AG04450 (cell line): ENCODE data around the gene PHC2. TPM values are rescaled to one million over a fixed set of nuclear protein-coding genes. Genes with fewer than 3 reads are reported as not detected.

Source experiments
- CTCF ChIA-PET: fragments of 300-600, 350-600 bp; formaldehyde crosslinking; extraction: SDS; loops from one replicate; lab custom pipeline; 2022; ENCODE audit warnings: antibody characterized with exemption, inconsistent platforms; lab: Charles Lee
- POLR2A ChIA-PET: fragments of 350-600 bp; formaldehyde crosslinking; extraction: SDS; loops from one replicate; lab custom pipeline; 2021; ENCODE audit warnings: antibody characterized with exemption, inconsistent platforms; lab: Yijun Ruan, JAX
- DNase-seq: peaks from one replicate; pipeline ENCODE4 v3.0.0-alpha.2; 2011; ENCODE audit warnings: low read depth, low spot score
- H3K27ac ChIP-seq: one replicate; pipeline ENCODE4 v1.5.1; 2012; ENCODE audit warnings: low read depth, low read length, control low read depth
- H3K27me3 ChIP-seq: one replicate; pipeline ENCODE4 v1.6.0; 2012; ENCODE audit warnings: low read length; ENCODE audit not compliant: control insufficient read depth, insufficient read depth
- H3K4me3 ChIP-seq: 2 replicates; pipeline ENCODE4 v1.5.1; 2011; ENCODE audit warnings: mild to moderate bottlenecking, low read depth, low read length, control low read depth
- H3K9me3 ChIP-seq: 2 replicates; pipeline ENCODE4 v1.5.1; 2012; ENCODE audit warnings: low read length; ENCODE audit not compliant: control insufficient read depth, insufficient read depth
- polyA minus RNA-seq: library from RNA; depleted of rRNA, polyadenylated mRNA; stranded (reverse); fragments of >200 nt; gene quantifications from 2 replicates; pipeline ENCODE4 v1.2.3, GENCODE V29; 2011; rRNA and poly(A)+ RNA removed
- polyA plus RNA-seq: library from polyadenylated mRNA; depleted of rRNA; stranded (reverse); fragments of >200 nt; gene quantifications from 2 replicates; pipeline ENCODE4 v1.2.3, GENCODE V29; 2011; rRNA removed
- TF ChIP-seq, protein P1 (sequence below): IDR thresholded peaks from 2 replicates; pipeline ENCODE4 v1.5.1; 2011; ENCODE audit warnings: low read depth, low read length, control low read depth, inconsistent platforms

The PHC2 gene, protein sequence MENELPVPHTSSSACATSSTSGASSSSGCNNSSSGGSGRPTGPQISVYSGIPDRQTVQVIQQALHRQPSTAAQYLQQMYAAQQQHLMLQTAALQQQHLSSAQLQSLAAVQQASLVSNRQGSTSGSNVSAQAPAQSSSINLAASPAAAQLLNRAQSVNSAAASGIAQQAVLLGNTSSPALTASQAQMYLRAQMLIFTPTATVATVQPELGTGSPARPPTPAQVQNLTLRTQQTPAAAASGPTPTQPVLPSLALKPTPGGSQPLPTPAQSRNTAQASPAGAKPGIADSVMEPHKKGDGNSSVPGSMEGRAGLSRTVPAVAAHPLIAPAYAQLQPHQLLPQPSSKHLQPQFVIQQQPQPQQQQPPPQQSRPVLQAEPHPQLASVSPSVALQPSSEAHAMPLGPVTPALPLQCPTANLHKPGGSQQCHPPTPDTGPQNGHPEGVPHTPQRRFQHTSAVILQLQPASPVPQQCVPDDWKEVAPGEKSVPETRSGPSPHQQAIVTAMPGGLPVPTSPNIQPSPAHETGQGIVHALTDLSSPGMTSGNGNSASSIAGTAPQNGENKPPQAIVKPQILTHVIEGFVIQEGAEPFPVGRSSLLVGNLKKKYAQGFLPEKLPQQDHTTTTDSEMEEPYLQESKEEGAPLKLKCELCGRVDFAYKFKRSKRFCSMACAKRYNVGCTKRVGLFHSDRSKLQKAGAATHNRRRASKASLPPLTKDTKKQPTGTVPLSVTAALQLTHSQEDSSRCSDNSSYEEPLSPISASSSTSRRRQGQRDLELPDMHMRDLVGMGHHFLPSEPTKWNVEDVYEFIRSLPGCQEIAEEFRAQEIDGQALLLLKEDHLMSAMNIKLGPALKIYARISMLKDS
- polyA plus RNA-seq: 47.1 and 78.6 TPM in 2 replicates
- 56.2 and 73.7 TPM in 2 replicates for polyA minus RNA-seq

DNA sequence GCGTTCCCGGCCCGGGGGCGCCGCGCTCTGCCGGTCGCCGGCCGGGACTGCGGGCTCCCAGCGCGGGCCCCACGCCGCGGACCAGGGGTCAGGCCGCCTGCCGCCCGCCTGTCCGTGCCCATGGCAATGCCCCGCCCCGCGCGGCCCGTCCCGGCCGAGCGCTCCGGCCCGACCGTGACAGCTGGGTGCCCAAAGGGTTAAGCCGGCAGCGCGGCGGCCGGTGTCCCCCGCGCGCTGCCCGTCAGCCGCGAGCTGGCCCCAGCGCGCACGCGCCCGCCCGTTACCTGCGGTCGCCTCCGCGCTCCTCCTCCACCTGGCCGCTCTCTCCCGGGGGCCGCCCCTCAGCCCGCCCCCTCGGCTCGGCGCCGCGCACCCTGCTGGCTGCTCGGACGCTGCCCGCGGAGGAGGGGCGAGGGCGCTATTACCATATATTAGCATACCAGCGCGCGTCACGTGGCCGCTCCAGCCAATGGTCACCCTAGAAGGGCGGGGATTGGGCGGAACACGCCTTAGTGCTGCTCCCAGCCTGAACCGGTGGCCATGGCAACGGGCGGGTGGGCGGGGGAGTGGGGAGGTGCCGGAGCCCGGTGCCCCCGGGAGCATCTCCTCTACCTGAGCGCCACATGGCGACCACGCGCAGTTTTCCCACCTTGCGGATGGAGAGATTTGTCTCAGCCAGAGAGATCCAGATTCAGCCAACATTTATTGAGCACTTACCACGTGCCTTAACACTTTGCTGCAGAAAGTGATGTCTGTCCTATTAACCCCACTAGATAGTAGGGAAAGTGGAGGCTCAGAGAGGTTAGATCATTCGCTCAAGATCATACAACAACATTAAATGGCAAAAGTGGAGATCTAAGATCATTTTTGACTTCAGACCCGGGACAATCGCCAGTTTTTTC is at the start of gene PHC2:
Gene PHC2, minus strand, starts transcription at position 404 of the 902 bp plus-strand sequence. CDS start 55,556 bp downstream, outside the sequence.
- TF ChIP-seq, protein P1, sequence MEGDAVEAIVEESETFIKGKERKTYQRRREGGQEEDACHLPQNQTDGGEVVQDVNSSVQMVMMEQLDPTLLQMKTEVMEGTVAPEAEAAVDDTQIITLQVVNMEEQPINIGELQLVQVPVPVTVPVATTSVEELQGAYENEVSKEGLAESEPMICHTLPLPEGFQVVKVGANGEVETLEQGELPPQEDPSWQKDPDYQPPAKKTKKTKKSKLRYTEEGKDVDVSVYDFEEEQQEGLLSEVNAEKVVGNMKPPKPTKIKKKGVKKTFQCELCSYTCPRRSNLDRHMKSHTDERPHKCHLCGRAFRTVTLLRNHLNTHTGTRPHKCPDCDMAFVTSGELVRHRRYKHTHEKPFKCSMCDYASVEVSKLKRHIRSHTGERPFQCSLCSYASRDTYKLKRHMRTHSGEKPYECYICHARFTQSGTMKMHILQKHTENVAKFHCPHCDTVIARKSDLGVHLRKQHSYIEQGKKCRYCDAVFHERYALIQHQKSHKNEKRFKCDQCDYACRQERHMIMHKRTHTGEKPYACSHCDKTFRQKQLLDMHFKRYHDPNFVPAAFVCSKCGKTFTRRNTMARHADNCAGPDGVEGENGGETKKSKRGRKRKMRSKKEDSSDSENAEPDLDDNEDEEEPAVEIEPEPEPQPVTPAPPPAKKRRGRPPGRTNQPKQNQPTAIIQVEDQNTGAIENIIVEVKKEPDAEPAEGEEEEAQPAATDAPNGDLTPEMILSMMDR: peak; percentile 32
- Histone ChIP-seq H3K27me3 (no peaks in the 10 kb centered on the region), H3K27ac (no peak within 1 kb of the TSS), H3K9me3 (no peaks in the 10 kb centered on the region), H3K4me3 (peak within 1 kb of the TSS; percentile 71)
- CTCF ChIA-PET: interaction anchor here (0.6 to 2.9 kb wide), 2 partner anchors 40 to 406 kb away, joined by 3 to 18 read pairs; no protein-coding TSS in a partner anchor
- peak; percentile 81 for DNase-seq
- POLR2A ChIA-PET: no interaction called here

DNA sequence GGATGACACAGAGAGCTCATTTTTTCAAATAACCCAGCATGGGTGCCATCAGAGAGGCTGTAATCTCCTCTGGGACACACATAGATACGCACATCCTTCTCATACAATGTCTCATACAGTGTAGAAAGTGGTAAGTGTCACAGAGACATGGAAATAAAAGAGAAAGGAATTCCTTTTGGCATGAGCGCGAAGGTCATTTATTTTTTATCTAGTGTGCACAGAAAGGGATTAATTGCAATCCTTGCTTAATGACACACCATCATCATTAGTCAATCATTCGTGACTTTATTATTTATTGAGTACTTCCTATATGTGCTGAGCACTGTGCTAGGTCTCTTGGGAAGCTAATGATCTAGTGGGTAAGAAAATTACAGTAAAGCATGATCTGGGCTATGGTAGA is 46.6 kb upstream of the PHC2 start:
- TF ChIP-seq, protein P1: no peak
- no peak overlapping the region for H3K27ac ChIP-seq
- H3K9me3 ChIP-seq: no peaks in the 10 kb centered on the region
- no peak for DNase-seq
- H3K27me3 ChIP-seq: no peaks in the 10 kb centered on the region
- H3K4me3 ChIP-seq: no peak overlapping the region
- ChIA-PET POLR2A (no interaction called here), CTCF (interaction anchor here (0.9 kb wide), 1 partner anchor 136 kb away, joined by 3 read pairs; no protein-coding TSS in a partner anchor)

DNA sequence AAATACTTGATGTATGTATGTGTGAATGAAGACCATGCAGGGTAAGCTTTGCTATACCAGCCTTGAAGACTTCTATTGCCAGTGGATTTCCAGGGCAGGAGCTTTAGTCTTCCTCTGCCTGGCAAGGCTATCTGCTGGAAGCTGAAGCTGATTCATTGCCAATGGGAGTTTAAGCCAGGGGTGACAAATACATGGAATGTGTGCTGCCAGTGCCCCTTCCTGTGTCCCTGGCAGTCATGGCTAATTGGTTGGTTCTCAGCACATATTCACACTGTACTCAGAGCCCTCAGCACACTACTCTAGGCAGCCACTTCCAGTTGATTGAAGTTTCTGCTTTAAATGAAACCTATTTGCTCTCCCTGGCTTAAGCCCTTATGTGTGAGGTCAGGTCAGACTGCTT is 43.0 kb upstream of the PHC2 start:
- H3K4me3 ChIP-seq: no peak overlapping the region
- TF ChIP-seq, protein P1: no peak
- ChIA-PET POLR2A (no interaction called here), CTCF (interaction anchor here (0.9 to 2.6 kb wide), 3 partner anchors 139 to 178 kb away, joined by 3 to 9 read pairs (median 5); no protein-coding TSS in a partner anchor)
- no peaks in the 10 kb centered on the region for H3K27me3 ChIP-seq
- H3K27ac ChIP-seq: no peak overlapping the region
- no peaks in the 10 kb centered on the region for H3K9me3 ChIP-seq
- no peak for DNase-seq

DNA sequence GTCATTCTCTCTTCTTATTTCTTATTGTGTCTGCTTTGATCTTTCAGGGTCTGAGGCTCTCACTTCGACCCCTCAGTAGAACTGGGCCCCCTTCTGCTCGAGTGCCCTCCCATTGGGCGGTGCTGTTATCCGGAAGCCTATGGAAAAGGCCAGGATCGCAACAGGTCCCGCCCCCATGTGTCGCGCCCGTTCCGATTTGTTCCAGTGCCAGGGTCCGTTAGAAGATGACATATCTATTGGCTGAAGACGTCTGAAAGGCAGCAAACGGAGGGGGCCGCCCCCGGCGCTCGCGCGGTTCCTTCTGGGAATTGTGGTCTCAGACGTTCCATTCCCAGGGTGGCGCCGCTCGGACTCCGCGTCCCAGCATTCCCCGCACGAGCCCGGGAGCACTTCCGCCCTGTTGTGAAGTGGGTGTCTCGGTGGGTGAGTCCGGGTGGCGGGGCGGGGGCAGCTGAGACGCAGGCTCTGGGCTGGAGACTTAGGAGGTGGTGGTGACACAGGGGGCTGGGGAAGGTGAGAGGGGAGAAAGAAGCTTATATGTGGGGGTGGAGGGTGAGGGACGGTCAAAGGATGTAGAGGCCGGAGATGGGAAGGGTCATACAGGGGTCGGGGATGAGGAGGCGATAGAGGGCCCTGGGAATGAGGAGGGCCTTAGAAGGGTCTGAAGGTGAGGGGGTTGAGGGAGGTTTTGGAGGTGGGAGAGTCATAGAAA is 41.5 kb upstream of the PHC2 start, which contains the start of gene ZSCAN20:
Gene ZSCAN20, plus strand, starts transcription at position 377 of the 712 bp plus-strand sequence. CDS start 6,644 bp downstream, outside the sequence.
- peak within 1 kb of the TSS; percentile 42 for H3K27ac ChIP-seq
- no peaks in the 10 kb centered on the region for H3K9me3 ChIP-seq
- TF ChIP-seq, protein P1: no peak
- CTCF ChIA-PET: interaction anchor here (1.2 to 7.3 kb wide), 12 partner anchors 10 to 345 kb away, joined by 3 to 212 read pairs (median 8); no protein-coding TSS in a partner anchor
- H3K27me3 ChIP-seq: no peaks in the 10 kb centered on the region
- POLR2A ChIA-PET: interaction anchor here (0.7 to 0.9 kb wide), 2 partner anchors 177 to 595 kb away, joined by 3 read pairs; no protein-coding TSS in a partner anchor
- peak within 1 kb of the TSS; percentile 86 for H3K4me3 ChIP-seq
- peak; percentile 95 for DNase-seq
